Activated naive CD4-positive, alpha-beta T cell (primary cell): ENCODE data around the gene MUC5B.

Source experiments
- DNase-seq, 4 experiments: peaks; one replicate each; lab custom pipeline; 2025; lab: John Stamatoyannopoulos, UW

The MUC5B gene

GRCh38 chr11:1267441-1268100 is 44.7 kb downstream of the MUC5B start:
- DNase-seq, result no peak

GRCh38 chr11:1269957-1270356 is 47.1 kb downstream of the MUC5B start:
- DNase-seq, result no peak

GRCh38 chr11:1270476-1270875 is 47.6 kb downstream of the MUC5B start:
- DNase-seq, result no peak

DNA sequence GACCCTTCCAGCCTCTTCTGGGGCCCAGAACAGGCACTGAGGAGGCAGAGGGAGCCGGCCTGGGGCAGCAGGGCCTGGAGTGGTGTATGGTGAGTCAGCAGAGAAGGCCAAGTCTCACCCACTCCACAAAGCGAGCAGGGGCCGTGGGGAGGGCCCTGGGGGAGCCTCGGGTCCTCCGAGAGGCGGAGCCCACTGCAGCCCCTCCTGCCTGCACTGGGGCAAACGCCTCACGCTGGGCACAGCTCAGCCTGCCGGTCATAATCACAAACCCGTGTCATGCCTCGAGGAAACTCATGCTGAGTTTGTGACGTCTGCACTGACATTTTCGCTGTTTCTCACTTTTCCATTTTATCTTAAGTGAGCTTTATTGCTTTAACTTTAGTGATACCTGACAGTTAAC is 48.1 kb downstream of the MUC5B start:
- no peak for DNase-seq

GRCh38 chr11:1271406-1271805 is 48.5 kb downstream of the MUC5B start:
- no peak for DNase-seq

- DNase-seq, result no peak
Measured at GRCh38 chr11:1271927-1272326, 49.1 kb downstream of the MUC5B start.

DNA sequence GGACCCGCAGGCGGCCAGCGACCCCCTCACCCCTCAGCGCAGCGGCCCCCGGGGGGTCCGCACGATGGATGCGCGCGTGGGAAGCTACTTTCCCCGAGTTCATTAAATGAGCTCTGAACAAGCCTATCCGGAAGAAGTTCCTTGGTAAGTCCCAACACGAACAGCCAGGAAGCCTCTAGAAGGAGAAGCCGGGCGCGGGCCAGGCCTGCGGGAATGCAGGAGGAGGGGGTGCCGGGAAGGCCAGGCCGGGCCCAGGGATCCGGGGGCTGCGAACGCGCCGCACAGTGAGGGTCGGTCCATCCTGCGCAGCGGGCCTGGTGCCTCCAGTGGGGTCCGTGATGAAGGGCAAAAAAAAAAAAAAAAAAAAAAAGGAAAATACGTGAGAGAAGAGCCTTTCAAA is 49.7 kb downstream of the MUC5B start:
- DNase-seq, result no peak

DNA sequence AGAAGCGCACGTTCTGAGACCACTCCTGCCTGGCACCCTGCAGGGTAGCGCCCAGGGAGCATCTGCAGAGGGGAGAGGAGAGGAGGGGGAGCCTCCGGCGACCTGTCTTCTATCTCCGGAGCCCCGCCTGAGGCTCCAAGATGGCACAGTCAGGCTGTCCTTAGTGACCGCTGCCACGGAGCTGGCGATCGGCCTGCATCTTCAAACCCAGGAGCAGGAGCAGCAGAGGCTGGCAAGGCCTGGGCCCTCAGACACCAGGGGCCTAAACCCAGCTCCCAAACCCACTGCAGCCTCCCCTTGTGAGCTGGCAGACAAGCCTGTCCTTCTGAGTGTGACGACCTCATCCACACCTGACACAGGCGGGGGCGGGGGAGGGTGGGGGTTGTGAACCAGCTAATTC is 51.6 kb downstream of the MUC5B start:
- DNase-seq, result no peak

- DNase-seq, result no peak
Measured at GRCh38 chr11:1275021-1275420, 52.2 kb downstream of the MUC5B start.

DNA sequence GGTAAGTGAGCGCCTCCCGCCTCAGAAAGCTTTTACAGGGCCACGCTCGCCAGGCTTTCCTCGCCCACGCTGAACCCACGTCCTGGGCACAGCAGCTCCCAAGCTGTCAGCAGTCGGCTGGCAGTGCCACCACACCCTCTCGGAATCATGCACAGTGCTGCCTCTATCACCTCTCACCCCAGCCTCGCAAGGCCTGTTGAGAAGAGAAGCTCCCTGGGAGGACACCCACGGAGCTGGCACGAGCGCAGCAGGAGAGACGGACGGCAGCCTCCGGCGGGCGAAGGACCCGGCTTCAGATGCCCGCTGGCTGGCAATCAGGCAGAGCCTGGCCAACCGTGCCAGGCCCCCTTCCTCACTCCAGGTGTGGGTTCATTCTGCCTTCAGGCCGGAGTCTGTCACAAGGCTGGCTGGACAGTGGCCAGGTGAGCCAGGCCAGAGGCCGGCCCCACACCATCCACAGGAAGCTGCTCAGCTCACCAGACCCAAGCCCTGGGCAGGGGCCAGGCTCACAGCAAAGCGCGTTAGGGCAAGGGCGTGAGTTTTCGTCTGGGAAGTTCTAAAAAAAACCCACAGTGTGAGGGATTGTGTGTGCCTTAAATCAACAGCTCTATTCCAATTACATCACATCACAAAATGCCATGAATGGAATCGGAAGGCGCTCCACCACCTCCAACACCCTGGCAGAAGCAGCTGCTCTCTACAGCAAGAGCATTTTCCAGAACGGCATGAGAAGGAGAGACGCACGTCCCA is 53.4 kb downstream of the MUC5B start:
- DNase-seq, result no peak

GRCh38 chr11:1276866-1277615 is 54.2 kb downstream of the MUC5B start:
- DNase-seq, result no peak

DNA sequence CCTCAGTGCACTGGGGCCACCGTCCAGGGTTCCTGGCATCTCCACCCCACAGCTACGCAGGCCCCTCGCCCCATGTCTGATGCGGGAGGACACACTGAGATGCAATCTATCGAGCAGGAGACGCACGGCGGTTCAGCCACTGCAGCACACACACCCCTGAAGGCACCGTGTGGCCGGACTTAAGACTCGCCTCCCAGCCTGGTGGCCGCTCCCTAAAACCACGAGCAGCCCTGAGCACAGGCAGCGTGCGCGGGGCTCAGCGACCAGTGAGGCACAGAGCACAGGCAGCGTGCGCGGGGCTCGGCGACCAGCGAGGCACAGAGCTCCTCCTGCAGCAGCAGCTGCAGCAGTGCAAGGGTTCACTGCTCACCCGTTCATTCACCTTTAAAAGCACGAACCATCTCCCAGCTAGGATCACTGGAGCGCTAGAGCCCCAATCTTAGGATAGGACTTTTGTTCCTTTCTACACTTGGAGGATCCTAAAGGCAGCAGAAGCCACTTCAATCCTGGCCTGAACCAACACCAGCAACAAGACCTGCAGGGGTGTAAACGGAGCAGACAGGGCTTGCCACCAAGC is 55.2 kb downstream of the MUC5B start:
- no peak for DNase-seq

GRCh38 chr11:1278766-1279673 is 56.2 kb downstream of the MUC5B start:
- no peak for DNase-seq

- DNase-seq, result no peak
Measured at GRCh38 chr11:1279674-1280055, 56.8 kb downstream of the MUC5B start.

- DNase-seq, result no peak
Measured at GRCh38 chr11:1280116-1281035, 57.5 kb downstream of the MUC5B start.

DNA sequence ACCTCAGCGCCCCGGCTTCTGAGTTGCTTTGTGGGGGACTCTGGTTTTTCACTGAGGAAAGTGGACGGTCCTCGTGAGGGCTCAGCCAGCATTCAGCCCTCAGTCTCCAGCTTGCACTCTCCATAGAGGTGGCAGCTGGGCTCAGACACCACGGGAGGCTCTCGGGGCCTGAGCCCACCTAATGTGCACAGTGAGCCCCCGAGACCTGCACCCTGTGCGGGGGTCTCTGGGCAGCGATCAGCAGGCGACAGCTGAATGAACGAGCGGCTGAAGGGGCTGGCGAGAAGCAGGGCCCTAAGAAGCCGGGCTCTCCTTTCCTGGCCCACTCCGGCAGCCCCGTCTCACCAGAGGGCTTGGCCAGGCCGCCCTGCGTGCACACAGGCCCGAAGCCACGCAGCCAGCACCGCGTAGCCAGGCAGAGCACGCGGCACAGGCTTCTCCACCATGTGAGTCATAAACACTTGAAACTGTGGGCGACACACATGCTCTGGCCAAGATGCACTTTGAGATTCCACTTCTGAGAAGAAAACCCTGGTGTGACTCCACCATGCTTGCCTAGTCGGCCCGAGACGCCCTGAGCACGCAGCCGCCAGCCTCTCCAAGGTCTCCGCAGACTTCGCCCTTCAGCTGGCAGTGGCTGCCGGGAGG is 58.6 kb downstream of the MUC5B start:
- DNase-seq, result no peak

DNA sequence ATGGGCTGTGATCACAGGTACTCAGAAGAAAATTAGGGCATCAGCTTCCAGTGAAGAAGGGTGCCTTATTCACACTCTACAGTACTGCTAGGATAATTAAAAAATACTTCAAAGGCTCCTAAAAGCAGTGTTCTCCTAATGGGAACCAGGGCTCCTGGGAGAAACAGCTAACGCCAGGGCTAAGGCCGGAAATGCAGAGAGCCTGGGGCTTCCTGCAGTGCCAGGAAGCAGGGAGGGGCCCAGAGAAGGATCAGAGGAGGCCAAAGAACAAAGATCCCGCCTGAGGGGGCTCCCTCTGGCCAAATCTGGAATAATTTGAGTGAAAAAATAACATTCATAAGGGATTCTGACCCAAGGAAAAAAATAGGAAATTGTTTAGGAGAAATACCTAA is 59.1 kb downstream of the MUC5B start:
- no peak for DNase-seq

- no peak for DNase-seq
Measured at GRCh38 chr11:1283091-1283511, 60.2 kb downstream of the MUC5B start.

DNA sequence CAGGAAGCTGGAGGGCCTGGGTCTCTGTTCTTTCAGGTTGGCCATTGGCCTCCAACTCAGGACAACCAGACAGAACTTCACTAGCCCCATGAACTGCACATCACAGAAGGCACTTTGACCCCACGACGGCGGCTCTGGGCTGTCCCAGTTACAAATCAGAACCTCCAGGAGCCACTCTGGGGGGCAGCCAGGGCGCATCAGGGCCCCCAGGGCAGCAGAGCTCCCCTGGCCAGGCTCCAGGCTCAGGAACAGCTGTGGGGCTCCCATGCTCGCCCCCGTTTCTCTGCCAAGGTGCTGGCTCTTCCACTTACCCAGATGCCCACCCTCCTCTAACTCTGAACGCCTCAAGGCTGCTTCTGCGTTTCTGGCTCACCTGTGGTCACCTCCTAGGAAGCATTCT is 61.0 kb downstream of the MUC5B start:
- DNase-seq, result no peak

- DNase-seq, result no peak
Measured at GRCh38 chr11:1285316-1285744, 62.5 kb downstream of the MUC5B start.
